Stimulated activated CD4-positive, alpha-beta T cell treated with anti-CD3 and anti-CD28 coated beads, Interleukin-15, amount 100 ng/mL, for 24 hours (primary cell): ENCODE measurements around the gene DPF3.

Experiments used
- DNase-seq: peaks from one replicate; pipeline ENCODE4 v3.0.0-alpha.2; 2020

DPF3 gene

DNA sequence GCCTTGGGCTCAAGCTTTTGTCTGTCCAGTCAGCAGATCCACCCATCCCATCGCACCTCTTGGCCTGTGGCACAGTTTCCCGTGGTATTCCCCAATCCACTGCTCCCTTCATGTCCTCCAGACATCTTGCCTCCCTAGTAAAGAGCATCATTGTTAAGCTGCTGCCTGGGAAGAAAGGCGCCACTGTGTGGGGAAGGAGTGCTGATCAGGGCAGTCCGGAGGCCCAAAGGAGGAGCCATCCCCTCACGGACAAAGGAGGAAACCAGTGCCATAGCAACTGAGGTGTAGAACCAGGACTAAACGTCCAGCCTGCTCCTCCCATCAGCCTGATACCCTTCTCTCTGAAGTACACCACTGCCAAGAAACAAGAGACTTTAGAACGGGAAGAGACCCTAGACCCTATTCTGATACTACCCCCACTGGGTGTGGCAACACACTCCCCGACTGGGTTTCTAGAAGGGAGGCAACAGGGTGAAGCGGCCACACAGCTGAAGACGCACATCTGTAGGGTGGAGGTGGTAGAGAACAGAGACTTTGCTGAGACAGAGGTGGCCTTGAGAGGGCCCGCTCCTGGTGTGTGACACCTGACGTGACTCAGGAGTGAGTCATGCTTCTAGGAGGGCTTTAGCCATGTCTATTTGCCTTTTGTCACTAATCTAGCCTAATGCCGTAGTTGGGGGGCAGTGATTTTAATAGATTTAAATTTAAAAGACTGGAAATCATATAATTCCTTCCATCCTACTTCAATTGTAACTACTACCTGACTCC is 185.0 kb downstream of the DPF3 start:
- peak; percentile 22 for DNase-seq

DNA sequence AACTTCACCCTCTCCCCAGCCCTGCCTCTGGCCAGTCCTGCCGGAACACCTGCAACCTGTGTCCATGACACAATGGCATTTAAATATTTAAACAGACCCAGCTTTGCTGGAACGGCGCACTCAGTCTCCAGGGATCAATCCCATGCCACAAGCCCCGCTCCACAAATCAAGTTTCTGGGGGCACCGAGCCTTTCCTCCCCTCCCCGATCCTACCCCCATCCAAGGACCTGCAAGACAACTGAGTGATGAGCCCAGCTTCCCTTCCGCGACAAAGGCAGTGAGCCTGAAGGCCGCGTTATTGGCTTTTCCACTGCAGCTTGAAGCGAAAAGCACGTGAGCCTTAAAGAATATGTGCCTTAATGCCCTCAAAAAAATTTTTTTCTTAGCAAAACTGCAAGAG is 185.7 kb downstream of the DPF3 start:
- DNase-seq, result no peak

GRCh38 chr14:72706485-72706884 is 187.4 kb downstream of the DPF3 start:
- DNase-seq, result no peak

- no peak for DNase-seq
Measured at GRCh38 chr14:72704502-72704901, 189.4 kb downstream of the DPF3 start.

GRCh38 chr14:72701605-72702004 is 192.3 kb downstream of the DPF3 start:
- no peak for DNase-seq

GRCh38 chr14:72701237-72701565 is 192.7 kb downstream of the DPF3 start:
- no peak for DNase-seq

DNA sequence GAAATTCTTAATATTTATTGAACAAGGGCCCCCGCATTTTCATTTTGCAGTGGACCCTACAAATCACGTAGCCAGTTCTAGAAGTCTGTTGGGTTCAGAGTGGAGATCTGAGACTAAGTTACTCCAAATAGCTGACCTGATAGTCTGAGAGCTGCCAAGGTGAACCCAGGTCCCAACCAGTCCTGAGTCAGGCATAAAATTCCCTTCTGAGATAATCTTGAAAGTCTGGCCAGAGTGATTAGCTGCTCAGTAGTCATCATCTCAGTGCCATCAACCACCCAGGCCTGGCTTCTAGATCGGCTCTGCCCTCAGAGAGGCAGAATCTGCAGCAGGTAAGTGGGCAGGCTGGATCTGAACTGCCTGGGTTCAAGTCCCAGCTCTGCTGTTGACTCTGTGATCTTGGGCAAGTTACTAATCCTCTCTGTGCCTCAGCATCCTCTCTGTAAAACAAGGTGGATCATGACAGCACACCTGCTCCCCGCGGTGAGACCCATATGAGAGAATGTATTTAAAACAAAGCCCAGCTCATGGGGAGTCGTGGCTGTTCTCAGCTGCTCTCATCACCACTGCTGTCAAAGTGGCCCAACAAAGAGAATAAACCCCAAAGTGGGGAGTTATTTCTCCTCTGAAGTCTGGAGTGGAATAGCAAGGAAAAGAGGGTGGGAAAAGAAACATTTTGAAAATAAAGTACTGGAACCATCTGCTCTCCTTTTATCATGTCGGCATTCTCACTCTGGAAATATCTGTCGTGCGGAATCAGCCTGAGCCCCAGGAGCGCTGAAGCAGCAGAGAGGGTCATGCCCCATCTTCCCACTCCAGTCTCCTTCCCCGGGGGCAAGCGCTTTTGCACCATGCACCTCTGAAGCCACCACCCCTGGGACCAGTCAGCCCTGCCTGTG is 193.3 kb downstream of the DPF3 start:
- DNase-seq, result no peak

DNA sequence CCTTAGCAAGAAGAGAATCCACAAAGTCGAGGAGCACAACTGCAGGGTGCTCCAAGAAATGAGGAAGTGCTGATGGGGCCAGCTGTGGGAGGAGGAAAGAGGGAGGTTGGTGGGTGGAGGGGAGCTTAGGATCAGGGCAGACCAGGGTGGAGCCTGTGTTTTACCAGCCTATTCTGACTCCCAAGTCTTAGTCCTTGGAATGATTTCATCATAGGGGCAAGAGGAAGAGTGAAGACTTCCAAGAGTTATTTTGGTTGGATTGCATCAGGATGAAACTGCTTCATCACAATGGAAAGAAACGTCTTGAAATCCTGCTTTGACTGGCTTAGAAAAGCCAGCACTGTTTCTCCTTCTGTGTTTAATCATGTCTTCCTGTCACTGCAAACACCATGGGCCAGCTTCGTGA is 194.0 kb downstream of the DPF3 start:
- no peak for DNase-seq

- DNase-seq, result no peak
Measured at GRCh38 chr14:72699443-72699842, 194.5 kb downstream of the DPF3 start.

GRCh38 chr14:72692696-72693095 is 201.2 kb downstream of the DPF3 start:
- DNase-seq, result no peak

- no peak for DNase-seq
Measured at GRCh38 chr14:72690324-72690723, 203.6 kb downstream of the DPF3 start.

- no peak for DNase-seq
Measured at GRCh38 chr14:72688990-72689671, 204.8 kb downstream of the DPF3 start.

DNA sequence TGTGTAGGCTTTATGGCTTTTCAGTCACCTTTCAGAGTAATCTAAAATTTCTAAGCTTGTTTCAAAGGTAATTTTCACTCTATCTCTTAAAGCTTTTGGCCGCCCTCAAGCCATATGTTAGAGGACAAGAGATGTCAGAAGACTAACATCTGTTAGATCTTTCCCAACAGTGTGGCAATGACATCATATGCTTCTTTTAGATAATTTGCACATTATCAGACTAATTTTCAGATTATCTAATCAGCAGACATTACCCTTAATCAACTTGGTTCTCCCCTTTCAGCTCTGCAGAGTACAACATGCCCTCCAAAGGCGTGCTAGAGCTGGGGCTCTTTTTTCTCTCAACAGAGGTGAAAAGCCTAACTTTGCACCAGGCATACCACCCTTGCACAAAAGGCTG is 207.1 kb downstream of the DPF3 start:
- no peak for DNase-seq

DNA sequence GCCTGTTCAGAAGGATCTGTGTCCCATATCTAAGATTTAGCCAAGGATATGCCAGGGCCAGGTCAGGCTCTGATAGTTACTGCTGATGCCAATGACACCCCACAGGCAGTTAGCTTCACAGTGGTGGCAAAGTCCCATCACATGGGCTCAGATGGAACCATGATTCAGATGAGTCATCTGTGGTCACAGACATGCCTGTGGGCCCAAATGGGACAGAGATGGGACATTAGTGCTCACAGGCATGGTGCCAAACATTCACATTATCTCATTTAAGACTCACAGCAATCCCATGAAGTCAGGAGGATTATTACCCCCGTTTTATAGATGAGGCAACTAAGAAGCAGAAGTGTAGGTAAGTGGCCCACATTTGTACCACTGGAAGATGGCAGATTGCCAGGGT is 207.8 kb downstream of the DPF3 start:
- DNase-seq, result no peak

GRCh38 chr14:72685456-72685855 is 208.4 kb downstream of the DPF3 start:
- no peak for DNase-seq

DNA sequence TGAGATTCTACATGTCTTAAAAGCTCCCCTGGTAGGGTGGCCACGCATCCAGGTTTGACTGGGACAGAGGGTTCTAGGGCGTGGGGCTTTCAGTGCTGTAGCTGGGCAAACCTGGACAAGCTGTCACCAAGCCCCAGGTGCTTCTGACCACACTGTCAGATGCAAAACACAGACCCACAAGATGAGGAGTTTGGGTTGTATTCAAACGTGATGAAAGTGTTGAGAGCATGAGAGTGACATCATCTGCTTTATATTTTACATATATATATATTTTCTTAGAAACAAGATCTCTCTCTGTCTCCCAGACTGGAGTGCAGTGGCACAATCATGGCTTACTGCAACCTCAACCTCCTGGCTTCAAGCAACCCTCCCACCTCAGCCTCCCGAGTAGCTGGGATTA is 210.1 kb downstream of the DPF3 start:
- no peak for DNase-seq

DNA sequence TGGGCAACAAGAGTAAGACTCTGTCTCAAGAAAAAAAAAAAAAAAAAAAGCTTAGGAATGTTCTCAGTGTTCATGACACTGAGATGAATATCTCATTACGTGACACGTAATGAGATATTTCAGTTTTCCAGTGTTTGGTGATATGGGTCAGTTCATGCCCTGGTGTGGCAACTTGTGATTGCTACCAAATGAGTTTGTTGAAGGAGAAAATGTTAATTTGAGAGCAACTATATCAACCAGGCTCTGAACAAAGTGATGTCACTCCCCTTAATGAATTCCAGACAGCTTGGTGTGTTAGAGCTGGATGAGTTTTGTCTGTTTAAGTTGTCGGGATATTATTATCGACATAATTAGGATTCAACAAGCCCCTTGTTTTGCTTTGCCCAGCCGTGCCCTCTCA is 211.7 kb downstream of the DPF3 start:
- no peak for DNase-seq

DNA sequence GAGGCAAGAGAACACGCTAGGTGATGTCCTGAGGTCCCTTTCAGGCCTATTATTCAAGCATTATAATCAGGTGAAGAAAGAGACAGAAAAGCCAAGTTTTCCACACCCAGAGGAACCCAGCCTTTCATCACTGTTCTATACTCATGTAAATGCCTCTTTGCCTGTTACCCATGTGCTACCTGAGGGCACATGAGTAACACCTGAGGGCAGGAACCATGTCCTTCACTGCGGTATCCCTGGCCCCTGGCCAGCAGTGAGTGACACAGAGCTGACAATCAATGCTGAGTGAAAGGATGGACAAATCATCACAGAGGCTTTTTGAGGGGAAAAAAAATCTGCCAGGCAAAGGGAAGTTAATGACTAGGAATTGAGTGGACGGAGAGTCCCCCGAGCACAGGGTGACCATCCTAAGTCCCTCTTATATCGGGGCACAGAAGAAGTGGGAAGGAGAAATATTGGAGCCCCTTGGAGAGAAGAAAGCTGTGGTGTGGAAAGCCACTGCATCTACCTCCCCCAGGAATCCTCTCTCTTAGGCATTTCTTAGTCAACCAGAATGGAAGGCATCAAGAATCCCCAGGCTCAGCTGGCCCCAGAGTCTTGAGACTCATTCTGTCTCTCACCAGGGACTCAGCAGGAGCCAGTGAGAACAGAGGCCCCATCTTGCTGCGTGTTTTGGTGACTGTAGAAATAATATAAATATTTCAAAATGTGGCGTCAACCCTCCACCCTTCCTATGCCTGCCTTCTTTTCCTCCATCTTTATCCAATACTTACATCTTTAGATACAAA is 212.9 kb downstream of the DPF3 start:
- DNase-seq, result no peak

DNA sequence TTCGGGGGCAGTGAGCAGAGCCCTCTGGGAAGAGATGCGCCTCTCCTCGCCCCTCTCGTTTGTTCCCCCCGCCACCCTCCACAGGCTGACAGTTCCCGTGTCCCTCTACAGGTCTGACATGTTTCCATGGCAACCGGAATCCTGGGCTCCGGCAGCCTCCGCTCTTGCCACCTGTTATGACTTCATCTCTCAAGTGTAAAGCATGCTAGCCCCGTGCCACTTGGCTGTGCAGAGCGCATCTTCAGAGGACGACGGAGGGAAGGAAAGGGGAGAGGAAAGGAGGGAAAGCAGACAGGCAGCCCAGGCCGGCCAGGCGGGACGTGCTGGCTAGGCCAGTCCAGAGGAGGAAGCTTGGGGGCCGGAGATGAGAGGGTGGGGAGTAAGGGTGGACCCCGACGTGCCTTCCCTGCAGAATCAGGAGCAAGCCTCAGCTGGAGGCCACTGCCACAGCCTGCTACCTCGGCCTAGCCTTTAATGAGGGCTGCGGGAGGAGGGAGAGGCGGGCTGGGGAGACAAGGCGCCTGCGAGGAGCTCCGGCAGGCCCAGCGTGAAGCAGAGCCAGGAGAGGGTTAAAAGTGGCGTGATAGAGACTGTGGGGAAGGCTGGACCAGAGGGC is 214.3 kb downstream of the DPF3 start:
- no peak for DNase-seq

- DNase-seq, result no peak
Measured at GRCh38 chr14:72679141-72679535, 214.8 kb downstream of the DPF3 start.

- DNase-seq, result no peak
Measured at GRCh38 chr14:72678356-72678755, 215.5 kb downstream of the DPF3 start.

GRCh38 chr14:72677664-72678063 is 216.2 kb downstream of the DPF3 start:
- DNase-seq, result no peak

DNA sequence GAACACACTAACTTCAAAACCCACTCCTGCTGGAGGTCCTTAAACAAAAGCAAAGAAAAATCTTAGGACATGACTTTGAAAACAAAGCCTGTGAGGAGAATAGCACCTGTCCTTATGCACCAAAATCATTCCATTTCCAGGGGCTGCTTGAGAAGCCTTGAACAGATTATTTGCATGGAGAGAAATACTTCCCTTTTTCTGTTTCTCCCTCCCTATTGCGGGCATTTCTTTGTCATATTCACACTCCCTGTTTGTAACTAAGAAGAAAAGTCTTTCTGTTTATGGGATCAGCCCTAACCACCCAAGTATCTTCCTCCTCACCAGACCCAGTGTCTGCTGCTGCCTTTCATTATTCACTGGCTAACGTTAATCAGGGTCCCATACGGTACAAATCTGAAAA is 218.8 kb downstream of the DPF3 start:
- DNase-seq, result no peak
